SK-N-SH (cell line): ENCODE measurements around the gene ZNF586. TPM values are rescaled to one million over a fixed set of nuclear protein-coding genes. Genes with fewer than 3 reads are reported as not detected.
"Not testable (repeated sequence)": the region's sequence is repeated elsewhere in the genome, so short reads cannot be mapped to it uniquely, and the experiment has no call there.

ENCODE experiments used
- CTCF ChIA-PET: fragments of 300-600, 350-600 bp; formaldehyde crosslinking; extraction: SDS; loops from one replicate; lab custom pipeline; 2021; lab: Yijun Ruan, JAX
- POLR2A ChIA-PET: fragments of 350-600 bp; sonication (Branson Sonifier 250); formaldehyde crosslinking; extraction: SDS; loops from one replicate; lab custom pipeline; 2020; ENCODE audit warnings: antibody characterized with exemption, inconsistent platforms; lab: Yijun Ruan, JAX
- DNase-seq: peaks from one replicate; pipeline ENCODE4 v3.0.0; 2012
- H2AFZ ChIP-seq: fragments of 200-600 bp; sonication (generic); 2 replicates; pipeline ENCODE4 v1.8.1; 2016; ENCODE audit warnings: antibody characterized with exemption, mild to moderate bottlenecking, low read depth
- H3F3A ChIP-seq: fragments of 200-600 bp; sonication (generic); replicated peaks from 2 replicates; pipeline ENCODE3; 2016; ENCODE audit warnings: antibody characterized with exemption, mild to moderate bottlenecking; ENCODE audit not compliant: insufficient read depth
- H3K27ac ChIP-seq, 2 experiments: fragments of 200-500 bp in 1 of 2; fragments of 200-600 bp in 1 of 2; sonication (Bioruptor generic) in 1 of 2; sonication (generic), shearing (Covaris generic) in 1 of 2; 2 replicates each; pipeline versions ENCODE4 v1.5.1 to v1.6.1; 2014 to 2016; ENCODE audit warnings: low read depth in 2 of 2, inconsistent platforms in 1 of 2, low read length in 1 of 2, mild to moderate bottlenecking in 1 of 2, mixed read lengths in 1 of 2
- H3K27me3 ChIP-seq: fragments of 200-600 bp; sonication (generic), shearing (Covaris generic); 2 replicates; pipeline ENCODE4 v1.6.1; 2016; ENCODE audit warnings: mixed run types; ENCODE audit not compliant: insufficient read depth
- H3K36me3 ChIP-seq, 2 experiments: fragments of 200-500 bp in 1 of 2; fragments of 200-600 bp in 1 of 2; sonication (Bioruptor generic) in 1 of 2; sonication (generic) in 1 of 2; replicated peaks in 1 of 2; 2 replicates each; pipeline versions ENCODE3 to v1.5.1; 2014 to 2016; ENCODE audit warnings: low read length in 1 of 2, mild to moderate bottlenecking in 1 of 2; ENCODE audit not compliant: insufficient read depth in 2 of 2, control insufficient read depth in 1 of 2
- H3K4me1 ChIP-seq, 2 experiments: fragments of 200-500 bp in 1 of 2; fragments of 200-600 bp in 1 of 2; sonication (Bioruptor generic) in 1 of 2; sonication (generic), shearing (Covaris generic) in 1 of 2; 2 replicates each; pipeline versions ENCODE4 v1.5.1 to v1.6.1; 2014 to 2016; ENCODE audit warnings: low read depth in 1 of 2, low read length in 1 of 2, mixed run types in 1 of 2; ENCODE audit not compliant: insufficient read depth in 2 of 2, control insufficient read depth in 1 of 2
- H3K4me2 ChIP-seq: fragments of 200-600 bp; sonication (generic), shearing (Covaris generic); 2 replicates; pipeline ENCODE4 v1.6.1; 2017; ENCODE audit warnings: mixed run types
- H3K4me3 ChIP-seq, 2 experiments: fragments of 200-500 bp in 1 of 2; fragments of 200-600 bp in 1 of 2; sonication (Bioruptor generic) in 1 of 2; sonication (generic), shearing (Covaris generic) in 1 of 2; 2 replicates each; pipeline versions ENCODE4 v1.5.1 to v1.8.1; 2014 to 2016; ENCODE audit warnings: low read depth in 2 of 2, inconsistent platforms in 1 of 2, low read length in 1 of 2, mild to moderate bottlenecking in 1 of 2, mixed read lengths in 1 of 2, moderate library complexity in 1 of 2
- H3K79me2 ChIP-seq: fragments of 200-600 bp; sonication (generic); 2 replicates; pipeline ENCODE4 v1.8.1; 2017; ENCODE audit warnings: mild to moderate bottlenecking; ENCODE audit not compliant: insufficient read depth
- H3K9ac ChIP-seq: fragments of 200-600 bp; sonication (generic); 2 replicates; pipeline ENCODE4 v1.6.1; 2017; ENCODE audit warnings: mixed run types
- H3K9me2 ChIP-seq: fragments of 200-600 bp; sonication (generic); 2 replicates; pipeline ENCODE4 v1.6.1; 2017; ENCODE audit warnings: mixed run types
- H3K9me3 ChIP-seq: fragments of 200-600 bp; sonication (generic); 2 replicates; pipeline ENCODE4 v1.6.1; 2017; ENCODE audit warnings: mixed run types, mild to moderate bottlenecking, moderate library complexity
- H4K20me1 ChIP-seq: fragments of 200-600 bp; sonication (generic); 2 replicates; pipeline ENCODE4 v1.6.1; 2017; ENCODE audit warnings: mild to moderate bottlenecking, mixed run types; ENCODE audit not compliant: insufficient read depth
- CTCF ChIP-seq: fragments of 200-600 bp; sonication (generic); IDR thresholded peaks from 2 replicates; pipeline ENCODE4 v1.6.1; 2017; ENCODE audit warnings: antibody characterized with exemption, mild to moderate bottlenecking, moderate library complexity
- ELF1 ChIP-seq: IDR thresholded peaks from 2 replicates; pipeline ENCODE4 v1.4.0; 2012
- EP300 ChIP-seq, 2 experiments: IDR thresholded peaks; 2 replicates each; pipeline versions ENCODE4 v1.4.0 to v1.6.1; 2012; ENCODE audit warnings: borderline replicate concordance in 1 of 2, low read depth in 1 of 2, low read length in 1 of 2
- GABPA ChIP-seq: IDR thresholded peaks from 2 replicates; pipeline ENCODE4 v1.4.0; 2012; ENCODE audit warnings: low read depth, mild to moderate bottlenecking
- IRF3 ChIP-seq: fragments of 150-350 bp; IDR thresholded peaks from 2 replicates; pipeline ENCODE4 v1.6.1; 2016; ENCODE audit warnings: mild to moderate bottlenecking, low read depth, low read length
- MEF2A ChIP-seq: IDR thresholded peaks from 2 replicates; pipeline ENCODE4 v1.4.0; 2012; ENCODE audit warnings: low read depth, borderline replicate concordance
- MXI1 ChIP-seq: IDR thresholded peaks from 2 replicates; pipeline ENCODE4 v1.6.1; 2012; ENCODE audit warnings: mild to moderate bottlenecking, low read depth, low read length, improper control_type of control experiment
- NRF1 ChIP-seq: IDR thresholded peaks from 2 replicates; pipeline ENCODE4 v1.6.1; 2012; ENCODE audit warnings: low read depth, mild to moderate bottlenecking, low read length
- PBX3 ChIP-seq: IDR thresholded peaks from 2 replicates; pipeline ENCODE4; 2012
- POLR2AphosphoS5 ChIP-seq: IDR thresholded peaks from 2 replicates; pipeline ENCODE4 v1.6.1; 2012; ENCODE audit warnings: low read depth, low read length
- RCOR1 ChIP-seq: fragments of 150-350 bp; IDR thresholded peaks from 2 replicates; pipeline ENCODE4 v1.6.1; 2017; ENCODE audit warnings: antibody characterized with exemption, low read length
- REST ChIP-seq: IDR thresholded peaks from 2 replicates; pipeline ENCODE4 v1.6.1; 2012; ENCODE audit warnings: mild to moderate bottlenecking, low read depth, low read length, moderate library complexity
- RXRA ChIP-seq: IDR thresholded peaks from 2 replicates; pipeline ENCODE4 v1.4.0; 2012; ENCODE audit warnings: low read depth, mild to moderate bottlenecking, borderline replicate concordance
- SIN3A ChIP-seq: IDR thresholded peaks from 2 replicates; pipeline ENCODE4 v1.6.1; 2012; ENCODE audit warnings: low read depth, mild to moderate bottlenecking, low read length, moderate library complexity, borderline replicate concordance
- TEAD4 ChIP-seq: IDR thresholded peaks from 2 replicates; pipeline ENCODE4 v1.4.0; 2012; ENCODE audit warnings: mild to moderate bottlenecking, borderline replicate concordance; ENCODE audit not compliant: insufficient read depth
- WGBS: methylation state at CpG from one replicate; pipeline ENCODE4 v1.1.6; 2017; ENCODE audit warnings: low lambda C conversion rate; 5-methylcytosine and 5-hydroxymethylcytosine counted together
- polyA plus RNA-seq, 3 experiments: library from polyadenylated mRNA; depleted of rRNA; stranded (reverse); fragments of >200 nt; gene quantifications; 2 replicates each; pipeline ENCODE4 v1.2.3, GENCODE V29; 2012

Gene ZNF586
- polyA plus RNA-seq, 1 of the 3 experiments (the other 2 are of a cell fraction): 3.5 TPM

DNA sequence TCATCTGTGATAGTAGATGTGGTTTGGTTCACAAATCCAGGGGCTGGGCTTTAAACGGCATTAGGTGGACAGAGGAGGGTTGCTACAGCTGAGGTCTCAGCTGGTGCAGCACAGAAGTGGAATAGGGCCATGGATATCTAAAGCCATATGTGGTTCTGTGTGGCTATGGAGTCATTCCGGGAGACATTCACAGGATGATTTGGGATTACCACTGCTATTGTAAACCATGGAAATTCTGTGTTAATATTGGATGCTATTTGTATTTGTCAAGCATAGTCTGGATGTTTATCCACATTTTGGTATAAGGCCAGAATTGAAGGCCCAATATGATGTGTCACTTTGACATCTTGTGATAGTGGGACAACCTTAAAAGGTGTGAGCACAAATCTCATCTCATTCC is 53.7 kb downstream of the ZNF586 start:
- POLR2A ChIA-PET, H4K20me1 ChIP-seq, H3K27ac ChIP-seq, H3K9me2 ChIP-seq, H3F3A ChIP-seq, H3K4me1 ChIP-seq, H3K4me2 ChIP-seq, CTCF ChIA-PET, H3K9me3 ChIP-seq, DNase-seq, H2AFZ ChIP-seq, H3K27me3 ChIP-seq, H3K9ac ChIP-seq, H3K4me3 ChIP-seq: not testable (repeated sequence)
- Histone ChIP-seq H3K36me3 (peaks cover 5 to 12% of the 10 kb centered on the region in 2 experiments), H3K79me2 (peaks cover 87% of the 10 kb centered on the region)
- 86% methylated on average over 2 of the region's 2 CpGs for WGBS

- H4K20me1 ChIP-seq, POLR2A ChIA-PET, H2AFZ ChIP-seq, H3K9ac ChIP-seq, H3K27ac ChIP-seq, CTCF ChIA-PET, H3K4me1 ChIP-seq, H3K4me3 ChIP-seq, H3K9me3 ChIP-seq, H3F3A ChIP-seq, DNase-seq, H3K27me3 ChIP-seq, H3K9me2 ChIP-seq, H3K4me2 ChIP-seq: not testable (repeated sequence)
- Histone ChIP-seq H3K79me2 (peaks cover 92% of the 10 kb centered on the region), H3K36me3 (peaks cover 5 to 12% of the 10 kb centered on the region in 2 experiments)
- WGBS: 73% methylated on average over 4 of the region's 4 CpGs
Measured at GRCh38 chr19:57823608-57824007, 54.1 kb downstream of the ZNF586 start.

GRCh38 chr19:57825511-57825910 is 56.0 kb downstream of the ZNF586 start:
- no peak for DNase-seq
- Histone ChIP-seq H3K27ac (no peak overlapping the region), H3K79me2 (peaks cover 98% of the 10 kb centered on the region), H3K4me1 (peaks cover 0 to 4% of the 10 kb centered on the region in 2 experiments; a peak in 2 of 4 replicates), H3K4me2 (no peak overlapping the region), H3K9ac (no peak overlapping the region), H3K9me2 (no peaks in the 10 kb centered on the region), H3K36me3 (peaks cover 5 to 12% of the 10 kb centered on the region in 2 experiments), H3K4me3 (no peak overlapping the region), H2AFZ (no peak overlapping the region), H4K20me1 (0 out of 2 replicates have a peak, but pooled peaks cover 3% of the 10 kb centered on the region), H3K9me3 (no peaks in the 10 kb centered on the region), H3K27me3 (no peaks in the 10 kb centered on the region), H3F3A (no peaks in the 10 kb centered on the region)
- POLR2A ChIA-PET: no interaction called here
- WGBS: 95% methylated on average over 6 of the region's 6 CpGs
- CTCF ChIA-PET: no interaction called here
- TF ChIP-seq CTCF: no peak
- TF ChIP-seq PBX3: no peak
- TF ChIP-seq RCOR1: no peak
- TF ChIP-seq ELF1: no peak
- TF ChIP-seq POLR2AphosphoS5: no peak
- no peak for TF ChIP-seq NRF1
- TF ChIP-seq REST: no peak
- no peak for TF ChIP-seq GABPA
- no peak for TF ChIP-seq MXI1
- no peak for TF ChIP-seq TEAD4
- no peak for TF ChIP-seq RXRA
- no peak for TF ChIP-seq SIN3A
- TF ChIP-seq MEF2A: no peak
- TF ChIP-seq EP300 (IDR thresholded peaks at IDR 0.05; ENCODE audit: borderline replicate concordance in 1 of 2, low read depth in 1 of 2, low read length in 1 of 2): no peak
- no peak for TF ChIP-seq IRF3
